Calu3 (cell line): ENCODE results near the gene ANKRD18A. TPM values are rescaled to one million over a fixed set of nuclear protein-coding genes. Genes with fewer than 3 reads are reported as not detected.
"Not testable (repeated sequence)": the region's sequence is repeated elsewhere in the genome, so short reads cannot be mapped to it uniquely, and the experiment has no call there.

Experiments used
- BruUV-seq: library from RNA; stranded (reverse); fragments of 400-500 nt; replicated peaks from 2 replicates; lab custom pipeline; 2021; lab: Mats Ljungman, UMichigan
- CTCF ChIA-PET: fragments of 300-600 bp; sonication (Branson Sonifier 250); formaldehyde crosslinking; loops from one replicate; lab custom pipeline; 2022; ENCODE audit warnings: antibody characterized with exemption; lab: Charles Lee
- DNase-seq: peaks from one replicate; pipeline ENCODE4 v3.0.0; 2022
- H3K27ac Mint-ChIP-seq: one replicate; pipeline ENCODE4 v1.8.0; 2022; ENCODE audit warnings: mixed read lengths; ENCODE audit not compliant: unreplicated experiment
- H3K27me3 Mint-ChIP-seq: one replicate; pipeline ENCODE4 v1.8.0; 2022; ENCODE audit warnings: mixed read lengths; ENCODE audit not compliant: unreplicated experiment
- H3K36me3 Mint-ChIP-seq: one replicate; pipeline ENCODE4 v1.8.0; 2022; ENCODE audit warnings: mild to moderate bottlenecking, moderate library complexity, mixed read lengths; ENCODE audit not compliant: insufficient read depth, unreplicated experiment
- H3K4me1 Mint-ChIP-seq: one replicate; pipeline ENCODE4 v1.8.0; 2022; ENCODE audit warnings: mild to moderate bottlenecking, low read depth, mixed read lengths; ENCODE audit not compliant: unreplicated experiment
- H3K4me3 Mint-ChIP-seq: one replicate; pipeline ENCODE4 v1.8.0; 2022; ENCODE audit warnings: mild to moderate bottlenecking, low read depth, moderate library complexity, mixed read lengths; ENCODE audit not compliant: unreplicated experiment
- H3K9me3 Mint-ChIP-seq: one replicate; pipeline ENCODE4 v1.8.0; 2022; ENCODE audit warnings: low read depth, mixed read lengths; ENCODE audit not compliant: unreplicated experiment
- intact Hi-C: fragments of 100-400 bp; cut with micrococcal nuclease; formaldehyde crosslinking; loops from one replicate; pipeline ENCODE4 v1.10.0; 2022; ENCODE audit not compliant: unreplicated experiment
- total RNA-seq: library from RNA; stranded (reverse); gene quantifications from 2 replicates; pipeline ENCODE4 v1.2.3, GENCODE V29; 2022

ANKRD18A gene
- total RNA-seq, 1 experiment from 2014 or later: 27.3 TPM

DNA sequence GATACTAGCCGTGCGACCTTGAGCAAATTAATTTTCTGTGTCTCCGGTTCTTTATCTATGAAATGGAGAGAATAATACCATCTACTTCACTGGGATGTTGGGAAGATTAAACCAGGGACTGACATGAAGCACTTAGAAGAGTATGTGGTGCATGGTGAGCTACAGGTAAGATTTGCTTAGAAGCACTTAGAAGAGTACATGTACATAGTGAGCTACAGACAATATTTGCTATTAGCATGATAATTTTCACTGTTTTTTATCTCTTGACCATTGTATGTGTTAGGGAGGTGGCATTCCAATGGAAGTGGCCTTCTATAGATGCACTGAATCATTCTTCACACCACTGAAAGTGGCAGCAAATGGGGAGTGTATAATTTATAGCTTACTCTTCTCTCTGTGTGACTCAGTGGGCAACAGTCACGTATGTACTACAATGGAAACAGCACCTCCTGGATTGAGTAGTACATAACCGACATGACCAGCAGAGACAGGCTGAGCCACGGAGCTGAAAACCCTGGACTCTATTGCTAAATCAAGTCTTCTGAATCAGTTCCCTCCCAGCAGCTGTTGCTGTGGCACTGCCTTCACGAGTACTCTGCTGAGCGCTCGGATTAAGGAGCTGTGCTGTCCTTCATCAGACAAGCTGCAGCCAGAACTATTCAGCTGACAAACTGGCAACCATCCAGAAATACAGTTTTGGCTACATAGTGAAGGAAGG is 28.9 kb downstream of the ANKRD18A start:
- H3K9me3 Mint-ChIP-seq, intact Hi-C loops, H3K36me3 Mint-ChIP-seq, H3K27me3 Mint-ChIP-seq, H3K27ac Mint-ChIP-seq, H3K4me1 Mint-ChIP-seq, DNase-seq, CTCF ChIA-PET, H3K4me3 Mint-ChIP-seq, BruUV-seq: not testable (repeated sequence)

DNA sequence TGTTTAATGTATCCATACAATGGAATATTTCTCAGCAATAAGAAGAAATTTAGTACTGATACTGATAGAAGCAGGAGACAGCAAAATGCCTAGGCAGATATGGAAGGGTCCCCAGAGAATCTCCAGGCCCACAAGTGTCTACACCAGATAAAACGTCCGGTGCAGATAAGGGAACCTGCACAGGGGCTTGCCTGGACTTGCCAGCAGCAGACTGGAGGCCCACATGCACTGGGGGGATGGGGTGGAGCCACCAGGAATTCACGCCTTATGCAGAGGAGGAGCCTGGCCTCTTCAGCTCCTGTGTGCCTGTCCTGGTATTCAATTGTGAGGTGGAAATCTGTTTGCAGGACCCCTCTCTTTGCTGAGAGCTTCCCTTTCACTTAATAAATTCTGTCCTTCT is 36.6 kb downstream of the ANKRD18A start:
- CTCF ChIA-PET, H3K27ac Mint-ChIP-seq, H3K9me3 Mint-ChIP-seq, intact Hi-C loops, H3K36me3 Mint-ChIP-seq, H3K27me3 Mint-ChIP-seq, H3K4me1 Mint-ChIP-seq, H3K4me3 Mint-ChIP-seq, BruUV-seq, DNase-seq: not testable (repeated sequence)

GRCh38 chr9:38580112-38580511 is 40.3 kb downstream of the ANKRD18A start:
- DNase-seq, H3K4me1 Mint-ChIP-seq, H3K36me3 Mint-ChIP-seq, H3K27me3 Mint-ChIP-seq, intact Hi-C loops, H3K9me3 Mint-ChIP-seq, CTCF ChIA-PET, BruUV-seq, H3K27ac Mint-ChIP-seq, H3K4me3 Mint-ChIP-seq: not testable (repeated sequence)

GRCh38 chr9:38576181-38576580 is 44.2 kb downstream of the ANKRD18A start:
- H3K4me1 Mint-ChIP-seq, H3K36me3 Mint-ChIP-seq, BruUV-seq, CTCF ChIA-PET, H3K4me3 Mint-ChIP-seq, H3K27ac Mint-ChIP-seq, intact Hi-C loops, DNase-seq, H3K27me3 Mint-ChIP-seq, H3K9me3 Mint-ChIP-seq: not testable (repeated sequence)

DNA sequence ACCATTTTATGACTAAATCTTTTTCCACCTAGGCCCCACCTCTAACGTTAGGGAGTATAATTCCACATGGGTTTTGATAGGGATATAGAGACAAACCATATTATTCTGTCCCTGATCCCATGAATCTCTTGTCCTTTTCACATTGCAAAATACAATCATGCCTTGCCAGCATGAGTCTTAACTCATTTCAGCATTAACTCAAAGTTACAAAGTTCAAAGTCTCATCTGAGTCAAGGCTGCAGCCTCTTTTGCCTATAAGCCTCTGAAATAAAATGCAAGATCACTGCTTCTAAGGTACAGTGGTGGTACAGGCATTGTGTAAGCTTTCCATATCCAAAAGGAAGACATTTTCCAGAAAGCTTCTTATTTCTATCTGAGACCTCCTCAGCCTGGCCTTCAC is 54.3 kb downstream of the ANKRD18A start:
- CTCF ChIA-PET, H3K27me3 Mint-ChIP-seq, DNase-seq, H3K27ac Mint-ChIP-seq, BruUV-seq, H3K4me3 Mint-ChIP-seq, H3K4me1 Mint-ChIP-seq, intact Hi-C loops, H3K36me3 Mint-ChIP-seq, H3K9me3 Mint-ChIP-seq: not testable (repeated sequence)

GRCh38 chr9:38565178-38565577 is 55.2 kb downstream of the ANKRD18A start:
- intact Hi-C loops, H3K27ac Mint-ChIP-seq, H3K27me3 Mint-ChIP-seq, DNase-seq, H3K36me3 Mint-ChIP-seq, H3K4me1 Mint-ChIP-seq, BruUV-seq, CTCF ChIA-PET, H3K9me3 Mint-ChIP-seq, H3K4me3 Mint-ChIP-seq: not testable (repeated sequence)

GRCh38 chr9:38563911-38564310 is 56.5 kb downstream of the ANKRD18A start:
- H3K4me3 Mint-ChIP-seq, H3K36me3 Mint-ChIP-seq, CTCF ChIA-PET, H3K27ac Mint-ChIP-seq, H3K4me1 Mint-ChIP-seq, intact Hi-C loops, BruUV-seq, H3K27me3 Mint-ChIP-seq, DNase-seq, H3K9me3 Mint-ChIP-seq: not testable (repeated sequence)

DNA sequence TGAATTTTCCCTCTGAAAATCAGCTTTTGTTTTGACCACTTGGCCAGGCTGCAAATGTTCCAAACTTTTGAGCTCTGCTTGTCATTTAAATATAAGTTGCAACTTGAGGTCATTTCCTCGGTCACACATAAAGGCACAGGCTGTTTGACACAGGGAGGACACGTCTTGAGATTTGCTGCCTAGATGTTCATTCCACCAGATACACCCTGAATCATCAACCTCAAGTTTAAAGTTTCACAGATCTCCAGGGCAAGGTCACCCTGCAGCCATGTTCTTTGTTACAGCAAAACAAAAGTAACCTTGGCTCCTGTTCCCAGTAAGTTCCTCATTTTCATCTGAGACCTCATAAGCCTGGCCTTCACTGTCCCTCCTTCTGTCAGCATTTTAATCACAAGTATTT is 59.3 kb downstream of the ANKRD18A start:
- CTCF ChIA-PET, H3K4me3 Mint-ChIP-seq, H3K36me3 Mint-ChIP-seq, DNase-seq, H3K4me1 Mint-ChIP-seq, H3K27ac Mint-ChIP-seq, H3K9me3 Mint-ChIP-seq, intact Hi-C loops, BruUV-seq, H3K27me3 Mint-ChIP-seq: not testable (repeated sequence)

DNA sequence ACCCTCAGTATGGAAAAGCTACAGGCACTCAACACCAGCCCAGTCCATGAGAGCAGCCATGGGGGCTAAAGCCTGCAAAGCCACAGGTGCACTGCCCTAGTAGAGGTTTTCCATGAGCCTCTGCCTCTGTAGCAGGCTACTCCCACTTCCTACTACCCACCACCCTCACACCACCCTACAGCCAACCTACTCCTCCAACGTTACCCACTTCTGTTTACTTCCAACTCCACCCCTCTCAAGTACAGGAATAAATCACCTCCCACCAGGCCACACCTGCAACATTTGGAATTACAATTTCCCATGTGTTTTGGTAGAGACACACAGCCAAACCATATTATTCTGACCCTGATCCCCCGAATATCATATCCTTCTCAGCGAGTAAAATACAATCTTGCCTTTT is 61.2 kb downstream of the ANKRD18A start:
- H3K4me3 Mint-ChIP-seq, BruUV-seq, H3K27me3 Mint-ChIP-seq, DNase-seq, CTCF ChIA-PET, H3K4me1 Mint-ChIP-seq, H3K27ac Mint-ChIP-seq, H3K36me3 Mint-ChIP-seq, H3K9me3 Mint-ChIP-seq, intact Hi-C loops: not testable (repeated sequence)

- H3K4me1 Mint-ChIP-seq, intact Hi-C loops, CTCF ChIA-PET, H3K4me3 Mint-ChIP-seq, H3K9me3 Mint-ChIP-seq, H3K27me3 Mint-ChIP-seq, H3K36me3 Mint-ChIP-seq, DNase-seq, BruUV-seq, H3K27ac Mint-ChIP-seq: not testable (repeated sequence)
These were observed 62.6 kb downstream of the ANKRD18A start for GRCh38 chr9:38557746-38558145.
